Left colon (tissue), 2 donors: ENCODE data around the gene FAM222A. TPM values are rescaled to one million over a fixed set of nuclear protein-coding genes. Genes with fewer than 3 reads are reported as not detected.

ENCODE experiments used
- ATAC-seq: fragments of 200-7000 bp; cut with Tn5 transposase; one replicate; pipeline ENCODE4 v1.9.1; 2020; ENCODE audit warnings: mild to moderate bottlenecking, moderate library complexity
- DNase-seq, 2 donors: peaks; one replicate each; pipeline ENCODE4 v3.0.0-alpha.2; 2020
- intact Hi-C, 2 donors: fragments of 100-400 bp; cut with DNase I in 1 of 2; cut with micrococcal nuclease in 1 of 2; formaldehyde crosslinking; loops; one replicate each; pipeline versions ENCODE4 v1.11.2 to v1.14.0; 2022; cut with DNase I, micrococcal nuclease
- total RNA-seq, 2 donors: library from RNA; stranded (reverse); fragmentation: NEBNext Ultra II Directional; extraction: Animal tissue kit (Norgen Biotek cat#: 25700); gene quantifications; one replicate each; pipeline ENCODE4 v1.2.1, GENCODE V29; 2021
- donor health status: DM: no; HTN: no; CAD: no.
- donor health status: DM: yes; HTN: yes; CAD: no.

FAM222A gene
- total RNA-seq, 2 donors from 2014 or later = 3.0 to 4.7 TPM

DNA sequence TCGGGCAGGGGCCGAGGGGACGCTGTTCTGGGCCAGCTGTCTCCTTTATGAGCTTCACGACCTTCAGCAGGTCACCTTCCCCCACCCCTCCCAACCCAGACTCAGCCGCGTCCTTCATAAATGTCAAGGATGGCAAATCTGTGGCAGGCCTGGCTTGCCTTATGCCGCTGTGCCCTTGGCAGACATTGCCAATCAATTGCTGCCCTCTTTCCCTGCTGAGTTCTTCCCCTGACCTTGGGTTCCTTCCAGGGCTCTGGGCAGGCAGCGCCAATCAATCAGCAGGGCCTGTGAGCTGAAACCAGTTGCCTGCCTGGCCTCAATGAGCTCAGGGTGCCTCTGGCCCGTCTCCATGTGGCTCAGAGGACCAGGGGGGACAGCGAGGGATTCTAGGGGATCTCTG is 7.7 kb downstream of the FAM222A start:
- no peak for DNase-seq
- intact Hi-C loops = no loop called here
- no peak for ATAC-seq

- intact Hi-C loops = no loop called here
- ATAC-seq (peak; percentile 59), DNase-seq (no peak)
These were observed 8.5 kb downstream of the FAM222A start for GRCh38 chr12:109722022-109722720.

GRCh38 chr12:109722721-109723094 is 9.1 kb downstream of the FAM222A start:
- ATAC-seq (no peak), DNase-seq (no peak)
- intact Hi-C loops = no loop called here

DNA sequence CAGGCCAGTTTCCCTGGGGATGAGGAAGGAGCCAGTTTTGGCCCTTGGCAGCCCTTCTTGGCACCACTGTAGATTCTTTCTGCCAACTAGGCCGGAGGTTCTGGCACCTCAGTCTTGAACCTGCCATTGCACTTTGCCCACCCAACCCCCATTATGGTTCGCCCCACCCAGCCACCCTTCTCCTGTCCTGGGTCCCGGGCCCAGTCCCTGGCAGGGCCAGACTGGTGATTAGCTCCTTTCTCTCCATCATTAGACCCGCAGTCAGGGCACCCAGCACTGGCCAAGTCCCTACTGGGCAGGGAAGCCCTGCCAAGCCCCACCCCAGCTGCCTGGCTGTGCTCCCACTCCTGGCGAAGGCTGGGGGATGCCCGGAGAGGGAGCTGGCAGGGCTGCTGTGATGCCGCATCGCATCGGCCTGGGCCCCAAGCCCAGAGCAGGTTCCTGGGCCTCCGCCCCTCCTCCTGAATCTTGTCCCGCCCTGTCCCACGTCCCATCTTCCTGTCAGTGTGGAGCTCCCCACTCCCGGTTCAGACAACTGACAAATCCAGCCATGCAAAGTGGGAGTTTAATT is 9.8 kb downstream of the FAM222A start:
- ATAC-seq = peak; percentile 76

DNA sequence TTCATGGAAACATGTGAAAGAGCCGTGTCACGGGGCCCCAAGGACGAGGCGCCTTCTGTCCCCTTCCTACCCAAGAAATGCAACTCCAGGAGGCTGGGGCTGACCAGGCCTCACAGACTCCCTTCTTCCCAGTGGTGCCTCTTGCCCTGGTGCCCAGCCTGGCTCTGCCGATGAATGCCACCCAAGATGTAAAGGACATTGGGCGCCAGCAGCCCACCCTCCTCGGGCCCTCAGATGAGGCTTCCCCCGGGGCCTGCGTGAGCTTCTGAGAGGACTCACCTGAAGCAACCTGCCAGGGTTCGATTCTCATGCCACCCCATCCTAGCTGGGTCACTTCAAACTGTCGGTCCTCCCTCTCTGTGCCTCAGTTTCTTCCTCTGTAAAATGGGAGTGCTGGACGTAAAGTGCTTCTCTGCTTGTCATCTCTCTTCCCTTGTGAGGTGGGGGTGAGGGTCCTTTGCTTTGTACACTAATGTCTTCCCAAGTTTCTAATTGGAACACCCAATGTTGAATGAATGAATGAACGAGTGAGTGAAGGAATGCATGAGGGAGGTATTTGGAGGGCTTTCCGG is 10.8 kb downstream of the FAM222A start:
- intact Hi-C loops = no loop called here
- DNase-seq (no peak), ATAC-seq (no peak)

More for the DNA sequence above, 9.8 kb downstream of the FAM222A start:
- intact Hi-C loops = no loop called here
- peak; percentile 52 to 61 for DNase-seq

- ATAC-seq (no peak), DNase-seq (no peak)
- intact Hi-C loops = no loop called here
These were observed 11.9 kb downstream of the FAM222A start for GRCh38 chr12:109725321-109726105.

GRCh38 chr12:109726106-109726497 is 12.5 kb downstream of the FAM222A start:
- ATAC-seq (no peak), DNase-seq (no peak)
- intact Hi-C loops = no loop called here

DNA sequence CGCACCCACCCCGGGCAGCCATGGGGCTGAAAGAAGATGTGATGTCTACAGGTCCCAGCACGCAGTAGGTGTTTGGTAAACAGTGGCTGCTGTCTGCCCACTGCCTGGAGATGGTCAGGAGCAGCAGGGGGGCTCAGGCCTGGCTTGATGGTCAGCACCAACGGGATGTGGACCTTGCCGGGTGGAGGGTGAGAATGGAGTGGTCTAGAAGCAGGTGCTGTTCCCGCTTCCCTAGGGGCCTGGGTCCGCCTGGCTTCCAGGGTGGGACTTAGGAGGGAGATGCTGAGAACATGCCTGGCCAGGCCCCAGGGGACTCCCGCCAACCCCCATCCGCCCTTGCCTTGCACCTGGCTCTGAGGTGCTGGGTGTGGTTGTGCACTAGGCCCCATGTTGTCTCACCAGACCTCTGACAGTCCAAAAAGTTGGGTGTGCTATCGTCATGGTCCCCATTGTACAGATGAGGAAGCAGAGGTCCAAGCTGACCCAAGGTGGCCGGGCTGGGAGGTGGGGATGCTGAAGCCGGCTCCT is 12.9 kb downstream of the FAM222A start:
- intact Hi-C loops = no loop called here
- no peak for ATAC-seq
- no peak for DNase-seq

GRCh38 chr12:109727039-109727723 is 13.6 kb downstream of the FAM222A start:
- DNase-seq (no peak), ATAC-seq (no peak)
- intact Hi-C loops = no loop called here

- ATAC-seq = no peak
- intact Hi-C loops = no loop called here
- DNase-seq = no peak
These were observed 14.4 kb downstream of the FAM222A start for GRCh38 chr12:109727746-109728726.

DNA sequence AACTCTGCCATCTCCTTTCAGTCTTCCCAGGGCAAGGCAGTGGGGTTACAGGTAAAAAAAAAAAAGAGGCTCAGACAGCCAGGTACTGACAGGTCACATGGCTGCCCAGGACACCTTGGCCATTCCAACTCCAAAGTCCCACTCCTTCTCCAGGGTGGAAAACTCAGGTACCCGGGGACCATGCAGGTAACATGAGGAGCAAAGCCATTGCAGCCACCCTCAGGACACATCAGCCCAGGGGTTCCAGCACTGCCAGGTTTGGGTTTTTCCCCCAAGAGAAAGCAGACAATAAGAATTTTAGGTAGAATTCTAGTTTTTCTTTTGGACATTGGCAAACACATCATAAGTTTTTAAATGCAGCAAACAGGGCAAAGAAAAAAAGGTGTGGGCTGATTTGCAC is 15.3 kb downstream of the FAM222A start:
- DNase-seq = no peak
- intact Hi-C loops = no loop called here
- no peak for ATAC-seq

GRCh38 chr12:109729371-109729781 is 15.8 kb downstream of the FAM222A start:
- no peak for DNase-seq
- no peak for ATAC-seq
- intact Hi-C loops = no loop called here

- no peak for DNase-seq
- no peak for ATAC-seq
- intact Hi-C loops = no loop called here
These were observed 16.2 kb downstream of the FAM222A start for GRCh38 chr12:109729801-109730200.

GRCh38 chr12:109730306-109731145 is 16.9 kb downstream of the FAM222A start:
- ATAC-seq = no peak
- intact Hi-C loops = no loop called here
- DNase-seq = peak in 1 of 2 donors; percentile 14

DNA sequence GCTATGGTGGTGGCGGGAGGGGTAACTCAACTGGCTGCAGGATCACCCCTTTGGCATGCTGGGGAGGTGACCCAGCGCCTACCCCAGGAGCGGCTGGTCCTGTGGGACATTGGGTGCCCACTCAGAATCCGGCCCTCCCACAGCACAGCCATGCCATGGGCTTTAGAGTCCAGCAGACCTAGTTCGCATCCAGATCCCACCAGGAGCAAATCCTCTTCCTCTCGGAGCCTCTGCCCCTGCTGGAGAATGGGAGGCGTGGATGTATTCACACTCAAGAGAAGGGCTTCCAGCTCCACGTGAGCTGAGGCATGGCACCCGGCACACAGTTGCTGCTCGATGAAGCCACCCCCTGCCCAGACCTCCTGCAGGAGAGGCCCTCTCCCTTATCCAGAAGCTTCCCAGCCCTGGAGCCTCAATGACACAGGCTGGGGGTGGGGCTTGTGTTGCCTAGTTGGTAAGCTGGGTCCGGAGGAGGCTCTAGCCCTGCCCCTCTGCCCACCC is 17.7 kb downstream of the FAM222A start:
- peak in 1 of 2 donors; percentile 14 for DNase-seq
- no peak for ATAC-seq
- intact Hi-C loops = no loop called here

- intact Hi-C loops = no loop called here
- ATAC-seq (no peak), DNase-seq (peak in 1 of 2 donors; percentile 9)
These were observed 18.2 kb downstream of the FAM222A start for GRCh38 chr12:109731806-109732205.
